Umbilical cord (tissue), 2 donors: Measurements from ENCODE around the gene SERPINB10. TPM values are rescaled to one million over a fixed set of nuclear protein-coding genes. Genes with fewer than 3 reads are reported as not detected.

Source experiments
- DNase-seq: peaks from one replicate; pipeline ENCODE4 v3.0.0-alpha.2; 2015; ENCODE audit warnings: low spot score
- total RNA-seq: library from RNA; depleted of rRNA; stranded (reverse); fragments of >200 nt; gene quantifications from one replicate; pipeline ENCODE4 v1.2.3, GENCODE V29; 2014; ENCODE audit warnings: low replicate concordance; ENCODE audit not compliant: insufficient read depth

The SERPINB10 gene, protein sequence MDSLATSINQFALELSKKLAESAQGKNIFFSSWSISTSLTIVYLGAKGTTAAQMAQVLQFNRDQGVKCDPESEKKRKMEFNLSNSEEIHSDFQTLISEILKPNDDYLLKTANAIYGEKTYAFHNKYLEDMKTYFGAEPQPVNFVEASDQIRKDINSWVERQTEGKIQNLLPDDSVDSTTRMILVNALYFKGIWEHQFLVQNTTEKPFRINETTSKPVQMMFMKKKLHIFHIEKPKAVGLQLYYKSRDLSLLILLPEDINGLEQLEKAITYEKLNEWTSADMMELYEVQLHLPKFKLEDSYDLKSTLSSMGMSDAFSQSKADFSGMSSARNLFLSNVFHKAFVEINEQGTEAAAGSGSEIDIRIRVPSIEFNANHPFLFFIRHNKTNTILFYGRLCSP
- 0.96 TPM for total RNA-seq

DNA sequence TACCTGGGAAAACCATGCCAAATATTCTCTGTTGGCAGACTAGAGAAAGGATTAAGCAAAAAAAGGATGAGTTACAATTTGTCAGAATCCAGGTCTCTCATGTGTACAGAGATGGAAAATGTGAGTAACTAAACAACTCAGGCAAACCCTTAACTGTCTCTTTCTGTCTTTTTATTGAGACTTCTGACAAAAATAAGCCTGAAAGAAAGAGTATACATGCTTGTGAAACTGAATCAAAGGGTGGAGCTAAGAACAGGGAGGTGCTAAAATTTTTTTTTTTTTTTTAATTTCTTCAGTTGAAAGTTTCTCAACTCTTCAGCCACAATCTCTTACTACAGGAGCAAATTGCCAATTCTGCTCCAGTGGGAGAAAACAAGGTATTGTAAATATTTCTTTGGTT is at the start of gene SERPINB10:
Gene SERPINB10 (plus strand): TSS at position 295 of the 400 bp plus-strand sequence. CDS start 7,553 bp downstream, outside the sequence.
- DNase-seq: no peak

DNA sequence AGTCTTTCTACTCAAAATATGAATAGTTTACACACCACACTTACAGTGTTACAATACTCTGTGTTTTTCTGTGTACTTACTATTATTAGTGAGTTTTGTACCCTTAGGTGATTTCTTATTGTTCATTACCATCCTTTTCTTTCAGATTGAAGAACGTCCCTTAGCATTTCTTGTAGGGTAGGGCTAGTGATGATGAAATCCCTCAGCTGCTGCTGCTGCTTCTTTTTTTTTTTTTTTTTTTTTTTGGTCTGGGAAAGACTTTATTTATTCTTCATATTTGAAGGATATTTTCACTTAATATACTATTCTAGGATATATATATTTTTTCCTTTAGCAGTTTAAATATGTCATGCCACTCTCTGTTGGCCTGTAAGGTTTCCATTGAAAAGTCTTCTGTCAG is 49.3 kb upstream of the SERPINB10 start:
- no peak for DNase-seq

DNA sequence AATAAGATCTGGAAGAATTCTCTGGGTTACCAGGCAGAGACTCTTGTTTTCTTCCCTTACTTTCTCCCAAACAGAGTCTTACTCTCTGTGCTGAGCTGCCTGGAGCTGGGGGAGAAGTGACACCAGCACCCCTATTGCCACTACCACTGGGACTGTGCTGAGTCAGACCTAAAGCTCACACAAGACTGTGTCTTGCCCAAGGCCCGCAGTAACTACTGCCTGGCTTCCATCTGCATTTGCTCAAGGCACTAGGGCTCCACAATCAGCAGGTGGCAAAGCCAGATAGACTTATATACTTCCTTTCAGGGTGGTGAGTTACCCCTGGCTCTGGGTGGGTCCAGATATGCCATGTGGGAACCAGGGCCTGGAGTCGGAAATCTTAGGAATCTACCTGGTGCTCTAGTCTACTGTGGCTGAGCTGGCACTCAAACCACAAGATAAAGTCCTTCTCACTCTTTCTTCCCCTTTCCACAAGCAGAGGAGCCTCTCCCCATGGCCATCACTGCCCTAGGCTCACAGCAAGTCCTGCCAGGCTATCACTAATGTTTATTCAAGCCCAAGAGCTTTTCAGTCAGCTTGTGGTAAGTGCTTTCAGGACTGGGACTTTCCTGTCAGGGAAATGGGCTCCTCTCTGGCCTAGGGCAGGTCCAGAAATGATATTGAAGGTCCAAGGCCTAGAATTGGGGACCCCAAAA is 47.8 kb upstream of the SERPINB10 start:
- DNase-seq: no peak

DNA sequence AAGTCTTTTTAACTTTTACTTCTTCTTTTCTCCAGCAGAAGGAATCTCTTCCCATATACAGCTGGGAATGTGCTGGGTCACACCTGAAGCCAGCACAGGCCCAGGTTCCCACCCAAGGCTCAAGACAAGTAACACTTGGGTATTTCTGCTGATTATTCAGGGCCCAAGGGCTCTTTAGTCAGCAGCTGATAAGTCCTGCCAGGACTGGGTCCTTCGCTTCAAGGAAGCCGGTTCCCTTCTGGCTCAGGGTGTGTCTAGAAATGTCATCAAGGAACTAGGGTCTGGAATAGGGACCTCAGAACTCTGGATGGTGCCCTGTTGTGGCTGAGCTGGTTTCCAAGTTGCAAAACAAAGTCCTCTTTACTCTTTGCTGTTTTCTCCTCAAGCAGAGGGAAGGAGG is 47.2 kb upstream of the SERPINB10 start:
- DNase-seq: no peak

DNA sequence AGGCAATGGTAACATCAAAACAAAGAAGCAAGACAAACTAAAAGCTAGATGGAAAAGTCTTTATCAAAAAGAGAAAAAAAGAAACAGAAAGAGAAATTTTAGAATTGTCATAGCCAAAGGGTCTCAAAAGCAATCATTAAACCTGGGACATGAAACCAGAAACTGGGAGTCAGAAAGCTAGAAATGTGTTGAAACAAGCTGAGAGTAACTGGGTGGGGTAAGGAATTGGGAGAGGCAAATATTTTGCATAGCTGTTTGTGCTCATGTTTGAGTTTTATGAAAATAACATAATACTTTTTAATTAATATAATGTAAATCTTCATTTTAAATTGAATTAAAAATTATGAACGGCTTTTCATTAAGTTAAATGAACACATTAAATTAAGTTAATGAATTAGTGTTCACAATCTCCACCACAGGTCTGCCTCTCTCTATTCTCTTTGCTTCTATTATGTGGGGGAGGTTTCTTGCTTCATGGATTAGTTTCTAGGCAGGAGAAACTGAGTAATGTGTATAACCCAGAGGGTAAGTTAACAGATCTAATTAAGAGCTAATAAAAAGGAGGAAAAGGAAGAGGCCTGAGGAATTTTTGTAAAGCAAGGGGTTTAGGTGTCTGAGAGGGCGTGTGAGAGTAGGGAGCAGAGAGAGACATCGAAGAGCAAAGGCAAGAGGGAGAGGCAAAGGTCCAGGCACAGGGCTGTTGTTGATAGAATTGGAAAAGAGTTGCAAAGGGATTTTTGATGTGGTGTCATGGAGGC is 40.2 kb upstream of the SERPINB10 start:
- DNase-seq: no peak

DNA sequence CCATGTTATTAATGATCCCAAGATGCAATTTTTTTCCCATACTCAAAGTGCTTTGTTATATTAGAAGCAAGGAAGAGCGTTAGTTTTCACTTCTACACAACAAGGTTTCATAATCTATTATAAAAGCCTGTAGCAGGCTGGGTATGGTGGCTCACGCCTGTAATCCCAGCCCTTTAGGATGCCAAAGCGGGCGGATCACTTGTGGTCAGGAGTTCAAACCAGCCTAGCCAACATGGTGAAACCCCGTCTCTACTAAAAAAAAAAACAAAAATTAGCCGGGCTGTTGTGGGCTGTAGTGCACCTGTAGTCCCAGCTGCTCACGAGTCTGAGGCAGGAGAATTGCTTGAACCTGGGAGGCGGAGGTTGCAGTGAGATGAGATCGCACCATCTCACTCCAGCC is 39.2 kb upstream of the SERPINB10 start:
- no peak for DNase-seq

DNA sequence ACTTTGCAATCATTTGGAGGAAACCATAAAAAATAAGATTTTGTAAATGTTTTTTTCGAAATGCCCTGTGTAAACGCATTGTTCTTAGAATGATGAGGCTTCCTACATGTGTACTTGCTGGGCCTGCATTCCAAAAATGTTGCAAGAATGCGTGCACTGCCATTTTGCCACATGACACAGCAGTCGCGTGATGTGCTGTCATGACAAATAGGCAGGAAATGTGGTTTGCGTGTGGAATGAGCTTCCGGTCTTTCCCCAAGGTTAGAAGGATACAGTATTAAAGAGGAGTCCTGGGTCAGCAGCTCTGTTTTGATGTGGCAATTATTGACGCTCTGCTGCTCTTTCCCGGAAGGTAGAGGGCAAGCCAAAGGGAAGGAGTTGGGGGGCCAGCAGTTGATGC is 38.4 kb upstream of the SERPINB10 start:
- DNase-seq: no peak

DNA sequence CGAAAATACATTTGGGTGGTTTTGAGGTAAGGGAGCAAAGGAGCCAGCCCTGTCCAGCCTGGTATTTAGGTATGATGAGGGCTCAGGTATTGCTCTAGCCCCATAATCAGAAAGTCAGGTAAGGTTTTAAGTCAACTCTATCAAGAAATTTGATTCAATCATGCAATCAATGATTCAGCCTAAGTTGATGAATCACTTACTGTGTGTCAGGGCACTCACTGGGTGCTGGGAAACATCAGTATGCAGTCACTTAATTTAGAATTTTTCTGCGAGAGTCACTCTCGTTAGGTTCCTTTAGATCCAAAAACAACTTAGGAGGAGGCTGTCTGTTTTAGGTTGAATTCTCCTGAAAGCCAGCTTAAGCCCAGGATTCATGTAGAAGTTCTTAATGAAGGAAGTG is 37.9 kb upstream of the SERPINB10 start:
- no peak for DNase-seq

DNA sequence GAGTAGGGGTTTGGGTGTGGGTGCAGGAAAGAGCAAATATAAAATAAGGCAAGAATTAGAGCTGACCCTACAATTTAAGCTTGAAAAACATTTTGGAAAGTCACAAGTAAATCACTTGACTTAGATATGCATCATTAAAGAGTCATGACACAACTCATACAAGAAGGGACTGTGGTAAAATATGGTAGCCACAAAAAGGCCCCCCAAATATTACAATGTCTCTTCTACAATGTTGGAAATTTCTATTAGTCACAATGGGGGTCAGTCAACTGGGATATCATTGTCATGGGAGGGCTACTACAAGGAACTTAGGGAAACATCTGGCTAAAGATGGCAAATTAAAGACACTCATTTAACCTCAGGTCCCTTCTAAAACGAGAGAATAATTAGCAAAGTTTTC is 35.9 kb upstream of the SERPINB10 start:
- no peak for DNase-seq

DNA sequence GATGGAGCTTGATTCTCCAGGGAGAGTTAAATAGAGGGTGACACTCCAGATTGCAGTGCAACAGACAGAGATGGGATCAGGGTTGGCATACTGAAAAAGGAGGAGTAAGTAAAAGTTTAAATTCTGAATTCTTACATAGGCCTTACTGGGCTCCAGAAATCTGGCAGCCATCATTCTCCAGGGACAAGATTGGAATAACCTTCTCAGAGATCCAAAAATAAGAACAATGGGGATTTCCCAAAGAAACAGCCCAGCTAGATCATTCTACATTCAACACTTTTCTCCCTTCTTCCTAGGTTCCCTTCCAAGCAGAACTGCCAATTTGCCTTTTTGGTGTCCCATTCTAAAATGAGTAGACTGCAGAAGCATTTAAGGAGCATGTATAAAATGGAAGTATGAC is 35.2 kb upstream of the SERPINB10 start:
- DNase-seq: no peak

DNA sequence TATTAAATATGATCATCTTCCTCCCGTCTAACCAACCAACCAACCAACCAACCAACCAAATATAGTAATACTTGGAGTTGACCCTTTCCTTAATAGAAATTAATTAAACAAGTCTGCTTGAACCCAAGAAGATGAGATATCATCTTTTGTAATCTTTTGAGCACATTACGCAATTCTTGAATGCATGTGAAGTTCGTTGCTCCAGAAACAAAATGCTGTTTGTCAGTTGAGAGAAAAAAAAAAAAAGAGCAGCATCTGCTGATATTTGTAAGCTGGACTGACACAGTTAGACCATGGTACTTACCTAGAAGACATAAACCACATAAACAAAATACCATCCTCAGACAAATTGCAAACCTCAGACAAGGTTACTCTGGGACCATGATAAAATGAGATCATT is 29.4 kb upstream of the SERPINB10 start:
- DNase-seq: no peak

DNA sequence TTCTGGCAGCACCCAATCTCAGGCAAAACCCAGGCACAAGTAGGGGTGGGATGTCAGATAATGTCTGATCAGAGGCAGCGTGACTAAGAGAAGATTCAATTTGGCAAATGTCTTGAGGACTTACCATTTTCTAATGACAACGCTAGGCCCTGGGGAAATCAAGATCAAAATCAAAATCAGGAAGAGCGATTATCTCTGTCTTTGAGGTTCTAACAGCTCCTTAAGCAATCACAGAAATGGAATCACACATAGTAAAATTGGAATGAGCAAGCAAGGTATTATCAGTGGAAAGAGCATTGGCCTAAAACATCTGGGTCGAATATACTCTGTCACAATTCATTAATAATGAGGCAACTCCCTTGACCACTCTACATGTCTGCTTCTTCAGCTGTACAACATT is 28.8 kb upstream of the SERPINB10 start:
- DNase-seq: no peak

DNA sequence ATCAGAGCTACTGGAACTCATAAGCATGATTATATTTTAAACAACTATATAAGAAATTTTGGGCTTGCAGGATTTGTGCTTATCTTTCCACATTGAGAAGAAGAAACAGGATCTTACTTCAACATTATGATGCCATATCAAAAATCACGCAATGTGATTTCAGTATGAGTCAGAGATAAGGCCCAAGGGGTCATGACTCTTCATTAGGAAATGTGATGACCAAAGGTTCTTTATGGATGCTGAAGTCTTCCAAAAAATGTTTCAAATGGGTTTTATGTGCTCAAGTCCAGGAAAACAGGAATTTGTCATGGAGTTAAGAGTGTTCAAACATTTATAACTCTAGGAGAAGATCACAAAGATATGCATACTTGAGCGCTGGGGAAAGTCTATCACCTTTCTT is 28.0 kb upstream of the SERPINB10 start:
- DNase-seq: no peak

DNA sequence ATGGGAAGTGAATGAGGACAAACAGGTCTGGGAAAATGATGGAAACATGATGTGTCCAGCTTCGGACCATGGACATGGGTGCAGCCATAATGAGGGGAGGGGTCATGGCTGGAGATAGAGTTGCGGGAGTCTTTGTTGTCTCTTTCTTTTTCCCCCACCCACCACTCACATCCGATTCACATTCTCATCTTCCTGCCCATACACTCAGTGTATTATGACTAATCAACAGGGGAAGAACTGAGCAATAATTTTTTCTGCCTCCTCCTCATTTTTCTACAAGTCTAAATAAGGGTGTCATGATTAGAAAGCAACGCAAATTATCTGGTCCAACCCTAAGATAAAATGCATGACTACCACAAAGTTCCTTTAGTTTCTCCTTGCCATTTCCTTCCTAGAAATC is 25.9 kb upstream of the SERPINB10 start:
- DNase-seq: no peak

DNA sequence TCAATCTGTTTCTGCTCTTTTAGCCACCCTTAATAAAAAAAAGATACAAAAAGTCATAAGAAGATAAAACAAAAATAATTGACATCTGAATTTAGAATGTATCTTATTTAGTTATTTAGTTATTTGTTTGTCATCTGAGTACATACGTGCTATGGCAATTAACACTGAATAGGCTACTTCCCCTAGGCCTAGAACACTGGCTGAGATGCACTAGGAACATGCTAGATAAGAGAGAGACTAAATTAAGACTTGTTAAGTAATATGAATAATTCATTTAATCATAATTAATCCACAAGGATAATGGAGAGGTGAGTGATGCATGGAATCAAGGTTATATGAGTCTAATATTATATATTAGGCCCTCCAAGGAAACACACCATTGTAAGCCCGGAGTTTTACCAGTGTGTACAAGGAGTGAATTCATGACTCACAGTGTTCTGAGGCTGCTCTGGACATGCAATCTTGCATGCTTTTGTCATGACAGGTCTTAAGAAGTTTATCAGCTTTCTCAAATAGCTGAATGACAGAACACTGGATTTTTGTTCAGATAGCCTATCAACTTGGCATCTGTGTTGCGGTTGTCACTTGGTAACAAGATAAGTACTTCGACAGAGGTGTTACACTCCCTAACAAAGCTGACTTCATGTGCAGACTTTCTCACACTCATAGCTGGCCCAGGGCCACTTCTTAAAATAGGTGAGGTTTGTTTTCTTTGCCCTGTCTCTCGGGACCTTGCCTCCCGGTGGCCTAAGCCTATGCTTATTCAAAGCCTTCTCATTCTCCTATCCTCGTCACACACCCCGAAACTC is 25.2 kb upstream of the SERPINB10 start:
- peak; percentile 79 for DNase-seq

DNA sequence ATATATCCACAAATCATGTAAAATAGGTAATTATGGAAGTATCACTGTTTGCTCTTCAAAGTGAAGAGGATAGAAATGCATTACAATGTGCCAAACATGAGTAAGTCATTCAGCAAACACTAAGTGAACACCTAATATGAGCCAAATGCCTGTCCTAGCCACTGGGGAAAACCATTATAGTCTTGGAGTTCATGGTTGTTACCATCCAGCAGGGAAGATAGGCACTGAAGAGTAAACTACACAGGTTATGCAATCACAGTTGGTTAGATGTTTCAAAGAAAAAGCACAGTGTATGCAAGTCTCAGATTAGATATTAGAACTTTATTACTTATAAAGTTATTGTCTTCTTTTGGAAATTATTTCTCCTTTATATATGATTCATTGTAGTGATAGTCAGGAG is 24.1 kb upstream of the SERPINB10 start:
- DNase-seq: no peak

DNA sequence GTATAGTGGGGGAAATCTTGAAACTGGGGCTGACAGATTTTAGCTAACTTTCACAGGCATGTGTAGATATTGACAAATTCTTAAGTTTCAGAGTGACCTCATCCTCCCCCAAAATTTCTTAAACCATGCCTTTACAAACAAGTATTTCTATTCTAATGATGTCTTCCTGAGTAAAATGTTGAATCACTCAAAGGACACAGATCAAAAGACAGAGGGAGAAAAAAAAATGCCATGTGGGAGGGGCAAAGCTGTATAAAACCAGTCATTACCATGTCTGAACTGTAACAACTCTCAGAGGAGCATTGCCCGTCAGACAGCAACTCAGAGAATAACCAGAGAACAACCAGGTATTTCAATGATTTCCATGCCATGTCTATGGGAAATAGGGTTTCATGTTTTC is 20.3 kb upstream of the SERPINB10 start, which contains the start of gene SERPINB2:
Gene SERPINB2 (plus strand): TSS at position 282 of the 400 bp plus-strand sequence. CDS start 3,740 bp downstream, outside the sequence.
- peak; percentile 33 for DNase-seq

DNA sequence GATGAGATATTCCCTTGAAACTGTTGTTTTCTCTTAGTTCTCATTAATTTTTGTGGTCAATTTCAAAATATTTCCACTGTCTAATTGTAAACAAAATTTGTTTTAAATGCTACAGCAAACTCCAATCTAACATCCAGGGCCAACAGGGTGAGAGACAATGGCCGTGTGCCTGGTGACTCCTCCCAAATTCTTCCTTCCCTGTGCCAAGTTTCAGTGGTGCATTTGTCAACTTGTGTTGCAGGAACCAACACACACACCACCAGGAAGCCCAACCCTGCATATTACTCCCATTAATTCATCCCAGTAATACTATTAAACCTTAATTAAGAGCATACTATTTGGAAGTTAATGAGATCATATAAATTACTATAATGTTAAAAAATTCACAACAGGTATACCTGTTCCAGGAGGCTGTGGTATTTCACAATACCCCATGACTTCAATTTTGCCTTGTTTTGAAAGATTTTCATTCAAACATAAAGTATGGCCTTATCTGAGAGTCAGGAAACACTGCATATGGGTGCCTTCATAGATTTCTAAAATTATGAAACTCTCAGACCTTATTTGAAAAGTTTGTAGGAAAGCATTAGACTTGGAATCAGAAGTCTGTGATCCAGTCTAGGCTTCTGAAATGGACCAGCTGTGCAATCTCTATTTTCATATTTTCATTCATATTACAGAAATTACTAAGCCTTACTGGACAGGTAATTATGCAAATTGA is 19.1 kb upstream of the SERPINB10 start:
- DNase-seq: no peak

DNA sequence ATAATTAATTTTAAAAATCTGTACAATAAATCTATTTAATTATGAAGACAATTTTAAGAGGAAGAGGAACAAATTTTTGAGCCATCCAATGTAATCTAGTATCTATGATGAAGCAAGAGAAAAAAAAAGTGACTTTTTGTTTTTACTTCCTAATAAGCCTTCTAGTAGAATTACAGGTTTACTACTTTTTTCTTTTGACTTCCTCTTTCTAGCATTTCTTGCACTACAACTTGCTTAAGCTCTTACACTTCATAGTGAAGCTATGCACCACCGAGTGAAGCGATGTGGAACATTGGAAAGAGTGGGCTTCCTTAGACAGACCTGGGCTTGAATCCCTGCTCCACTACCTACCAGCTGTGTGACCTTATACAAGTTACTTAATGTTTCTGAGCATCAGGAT is 18.1 kb upstream of the SERPINB10 start:
- DNase-seq: no peak

DNA sequence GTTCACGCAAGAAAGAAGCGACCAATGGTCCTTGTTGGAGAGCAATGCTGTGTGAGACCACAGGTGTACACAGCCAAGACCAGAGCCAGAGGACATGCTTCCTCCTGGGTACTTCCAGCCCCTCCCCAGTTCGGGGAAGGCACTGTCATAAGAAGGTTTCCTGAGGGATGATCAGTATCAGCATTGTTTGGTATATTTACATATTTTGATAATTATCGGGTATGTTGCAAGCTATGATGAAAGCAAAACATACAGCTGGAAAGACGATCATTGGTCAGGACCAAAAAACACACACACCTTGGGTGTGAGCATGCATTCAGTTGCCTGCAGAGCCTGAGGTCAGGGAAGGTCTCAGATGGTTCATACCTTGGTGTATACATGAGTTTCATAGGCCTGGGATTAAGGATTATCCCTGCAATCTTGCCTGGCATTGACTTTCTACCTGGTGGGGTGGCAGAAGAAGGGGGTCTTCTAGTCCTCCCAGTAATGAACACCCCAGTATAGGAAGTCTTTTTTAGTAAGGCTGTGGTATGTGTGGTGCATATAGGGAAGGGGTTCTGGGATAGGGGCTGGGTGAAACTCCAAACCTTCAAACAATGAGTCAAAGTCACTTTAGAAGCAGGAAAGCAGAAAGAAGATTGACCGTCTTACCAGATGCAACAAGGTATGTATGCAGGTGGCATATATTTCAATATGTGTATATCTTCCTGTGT is 17.4 kb upstream of the SERPINB10 start:
- DNase-seq: no peak
